Tibial nerve (tissue), 4 donors: Measurements from ENCODE around the gene BHLHE40.

ENCODE experiments used
- EP300 ChIP-seq, 2 donors: sonication (generic); formaldehyde crosslinking; IDR thresholded peaks; one replicate each; pipeline ENCODE4 v1.6.1; 2017; ENCODE audit warnings: antibody characterized with exemption in 2 of 2, mild to moderate bottlenecking in 1 of 2
- POLR2A ChIP-seq, 2 donors: fragments of 450-650 bp; IDR thresholded peaks; one replicate each; pipeline ENCODE4 v1.6.1; 2017; ENCODE audit warnings: antibody characterized with exemption in 2 of 2, mild to moderate bottlenecking in 2 of 2, moderate library complexity in 2 of 2
- TF ChIP-seq, protein P1 (sequence below), 5 experiments: fragments of 200-600 bp in 3 of 5; fragments of 450-650 bp in 2 of 5; sonication (generic) in 3 of 5; IDR thresholded peaks; one replicate each; pipeline ENCODE4 v1.5.1; 2016 to 2019; ENCODE audit warnings: antibody characterized with exemption in 5 of 5, mild to moderate bottlenecking in 3 of 5, moderate library complexity in 2 of 5

DNA sequence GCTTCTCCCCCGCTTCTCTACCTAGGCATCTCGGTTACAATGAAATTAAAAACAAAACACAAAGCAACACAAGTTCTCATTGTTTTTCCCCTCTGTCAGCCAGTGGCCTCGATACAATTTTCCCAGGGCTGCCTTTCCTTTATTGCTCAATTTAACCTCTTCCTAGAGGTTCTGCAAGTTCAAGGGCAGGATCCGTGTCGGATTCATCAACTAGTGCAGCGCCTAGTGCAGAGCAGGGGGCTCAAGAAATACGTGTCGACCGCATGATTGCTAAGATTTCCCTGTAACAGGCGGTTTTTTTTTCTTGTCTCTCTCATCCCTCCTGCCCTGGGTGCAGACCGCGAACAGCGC, 1.4 kb upstream of the BHLHE40 start:
- TF ChIP-seq, protein P1, sequence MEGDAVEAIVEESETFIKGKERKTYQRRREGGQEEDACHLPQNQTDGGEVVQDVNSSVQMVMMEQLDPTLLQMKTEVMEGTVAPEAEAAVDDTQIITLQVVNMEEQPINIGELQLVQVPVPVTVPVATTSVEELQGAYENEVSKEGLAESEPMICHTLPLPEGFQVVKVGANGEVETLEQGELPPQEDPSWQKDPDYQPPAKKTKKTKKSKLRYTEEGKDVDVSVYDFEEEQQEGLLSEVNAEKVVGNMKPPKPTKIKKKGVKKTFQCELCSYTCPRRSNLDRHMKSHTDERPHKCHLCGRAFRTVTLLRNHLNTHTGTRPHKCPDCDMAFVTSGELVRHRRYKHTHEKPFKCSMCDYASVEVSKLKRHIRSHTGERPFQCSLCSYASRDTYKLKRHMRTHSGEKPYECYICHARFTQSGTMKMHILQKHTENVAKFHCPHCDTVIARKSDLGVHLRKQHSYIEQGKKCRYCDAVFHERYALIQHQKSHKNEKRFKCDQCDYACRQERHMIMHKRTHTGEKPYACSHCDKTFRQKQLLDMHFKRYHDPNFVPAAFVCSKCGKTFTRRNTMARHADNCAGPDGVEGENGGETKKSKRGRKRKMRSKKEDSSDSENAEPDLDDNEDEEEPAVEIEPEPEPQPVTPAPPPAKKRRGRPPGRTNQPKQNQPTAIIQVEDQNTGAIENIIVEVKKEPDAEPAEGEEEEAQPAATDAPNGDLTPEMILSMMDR (IDR thresholded peaks at IDR 0.05) = no peak
- TF ChIP-seq POLR2A (IDR thresholded peaks at IDR 0.05) (no peak), EP300 (IDR thresholded peaks at IDR 0.05) (no peak)
